Measurements from ENCODE around the gene UST. TPM values are rescaled to one million over a fixed set of nuclear protein-coding genes. Genes with fewer than 3 reads are reported as not detected.

UST gene
- total and polyA plus RNA-seq, 2 of the 8 experiments (the other 6 are each of a cell fraction or from before 2014, with no cell fraction given) = 13.5 to 34.5 TPM

DNA sequence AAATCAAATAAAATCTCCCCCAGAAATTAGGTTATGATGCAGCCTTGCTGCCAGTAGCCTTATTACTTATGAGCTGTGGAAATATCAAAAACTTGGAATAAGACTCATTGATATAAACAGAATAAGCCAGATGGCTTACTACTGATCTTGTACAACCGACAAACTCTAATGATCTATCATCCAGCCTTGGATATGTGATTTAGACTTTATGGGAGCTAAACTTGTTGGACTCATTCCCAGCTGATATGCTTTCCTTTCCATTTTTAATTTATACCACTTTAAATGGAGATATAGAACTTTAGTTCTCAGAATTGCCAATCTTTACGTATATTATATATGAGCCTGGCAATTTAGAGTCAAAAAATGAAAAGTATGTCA is 5.0 kb downstream of the UST start:
- TF ChIP-seq CEBPB (IDR thresholded peaks at IDR 0.05; ENCODE audit: low read depth, low read length) (no peak), JUND (IDR thresholded peaks at IDR 0.05; ENCODE audit: low read length) (no peak), CBX5 (IDR thresholded peaks at IDR 0.05; ENCODE audit: low read depth, low read length) (no peak), BACH1 (IDR thresholded peaks at IDR 0.05; ENCODE audit: low read length) (no peak)
- H3K4me2 ChIP-seq (ENCODE audit: insufficient read depth in 1 of 2, low read depth in 2 of 2, low read length in 2 of 2) = no peak overlapping the region
- CTCF ChIA-PET (ENCODE audit: partially characterized antibody) = interaction anchor here (0.7 to 1.3 kb wide), 3 partner anchors 83 to 1166 kb away, joined by 3 read pairs; no protein-coding TSS in a partner anchor
- POLR2A ChIA-PET (ENCODE audit: partially characterized antibody) = interaction anchor here (1.6 kb wide), 1 partner anchor 9 kb away, joined by 7 read pairs; no protein-coding TSS in a partner anchor
- WGBS, 2 experiments (ENCODE audit: extremely low coverage in 1 of 2, insufficient coverage in 1 of 2, insufficient read length in 1 of 2, insufficient replicate concordance in 2 of 2, low coverage in 1 of 2, low lambda C conversion rate in 2 of 2, missing lambda C conversion rate in 1 of 2) = 93% methylated on average over 2 of the region's 2 CpGs; no CpG with 5 or more reads in 1 of the 2 experiments
- no peak overlapping the region for H4K5ac ChIP-seq (ENCODE audit: insufficient read length, low read depth, low read length)
- H3K27ac ChIP-seq (ENCODE audit: low read depth, low read length) = no peak overlapping the region
- H3K36me3 ChIP-seq (ENCODE audit: control insufficient read depth in 2 of 4, insufficient read depth in 4 of 4, low read length in 3 of 4) = no peaks in the 10 kb centered on the region; a peak in 1 of 8 replicates
- no peak overlapping the region for H2BK12ac ChIP-seq (ENCODE audit: low read depth, low read length)
- no peak overlapping the region for H3K56ac ChIP-seq (replicated peaks; ENCODE audit: insufficient read length, low read depth, low read length)
- no peak overlapping the region for H3K14ac ChIP-seq (ENCODE audit: insufficient read length)
- no peak overlapping the region for H3K18ac ChIP-seq (ENCODE audit: extremely low read depth, low read length)
- H3K23me2 ChIP-seq (ENCODE audit: low read depth, low read length) = peaks cover 7% of the 10 kb centered on the region
- H3K4ac ChIP-seq (replicated peaks; ENCODE audit: insufficient read length, low read depth, low read length) = no peak overlapping the region
- H3K4me3 ChIP-seq (ENCODE audit: extremely low read depth in 1 of 4, insufficient read depth in 2 of 4, low read depth in 3 of 4, low read length in 4 of 4) = no peak overlapping the region
- no peak overlapping the region for H2BK5ac ChIP-seq (ENCODE audit: low read depth, low read length)
- no peak overlapping the region for H4K91ac ChIP-seq (replicated peaks; ENCODE audit: insufficient read length, low read length)
- H3K4me1 ChIP-seq (replicated peaks in 1 of 4; ENCODE audit: control insufficient read depth in 3 of 4, insufficient read depth in 4 of 4, low read length in 3 of 4) = peaks cover 1 to 12% (median 6%) of the 10 kb centered on the region in 4 experiments; a peak in 6 of 7 replicates
- peaks cover 36 to 87% of the 10 kb centered on the region in 2 experiments for H3K79me2 ChIP-seq (ENCODE audit: control insufficient read depth in 1 of 2, insufficient read depth in 2 of 2, low read length in 2 of 2)
- no peaks in the 10 kb centered on the region for H3K9me3 ChIP-seq (ENCODE audit: insufficient read depth in 2 of 2, low read depth in 1 of 2, low read length in 1 of 2)
- H4K20me1 ChIP-seq (replicated peaks in 1 of 2; ENCODE audit: control insufficient read depth in 1 of 2, insufficient read depth in 2 of 2, low read length in 2 of 2) = peaks cover 14 to 20% of the 10 kb centered on the region in 2 experiments
- no peak overlapping the region for H4K8ac ChIP-seq (ENCODE audit: extremely low read depth, insufficient read depth, low read length)
- H3K9ac ChIP-seq (replicated peaks in 1 of 4; ENCODE audit: extremely low read depth in 1 of 4, low read depth in 3 of 4, low read length in 3 of 4) = no peak overlapping the region
- no peak overlapping the region for H2AFZ ChIP-seq (ENCODE audit: low read length)
- no peak overlapping the region for H3K23ac ChIP-seq (ENCODE audit: insufficient read length)
- peaks cover 13% of the 10 kb centered on the region for H3K79me1 ChIP-seq (ENCODE audit: low read depth, low read length)
- FAIRE-seq (no peak), DNase-seq (ENCODE audit: low read depth in 1 of 2, low spot score in 2 of 2) (no peak)
- H2AK5ac ChIP-seq (ENCODE audit: low read depth, low read length) = no peak overlapping the region
- no peak overlapping the region for H2BK20ac ChIP-seq (ENCODE audit: low read length)
- no peak overlapping the region for H2BK120ac ChIP-seq (replicated peaks; ENCODE audit: low read depth, low read length)
- H2BK15ac ChIP-seq (ENCODE audit: low read length) = no peak overlapping the region
- H3K27me3 ChIP-seq (replicated peaks in 1 of 4; ENCODE audit: control insufficient read depth in 3 of 4, extremely low read depth in 1 of 4, insufficient read depth in 3 of 4, low read length in 3 of 4) = no peaks in the 10 kb centered on the region

Measured in H1 (cell line).